Retinal pigment epithelial cell (primary cell): ENCODE data around the gene ANXA9.

Experiments
- DNase-seq: peaks from one replicate; pipeline ENCODE4 v3.0.0-alpha.2; 2010; ENCODE audit warnings: low read depth
- H3K4me3 ChIP-seq: 2 replicates; pipeline ENCODE4 v1.5.1; 2011; ENCODE audit warnings: mild to moderate bottlenecking, low read length, control low read depth, moderate library complexity
- TF ChIP-seq, protein P1 (sequence below): conservative IDR thresholded peaks from 2 replicates; pipeline ENCODE4 v1.5.1; 2011; ENCODE audit warnings: low read depth, low read length, control low read depth, inconsistent platforms

The ANXA9 gene

DNA sequence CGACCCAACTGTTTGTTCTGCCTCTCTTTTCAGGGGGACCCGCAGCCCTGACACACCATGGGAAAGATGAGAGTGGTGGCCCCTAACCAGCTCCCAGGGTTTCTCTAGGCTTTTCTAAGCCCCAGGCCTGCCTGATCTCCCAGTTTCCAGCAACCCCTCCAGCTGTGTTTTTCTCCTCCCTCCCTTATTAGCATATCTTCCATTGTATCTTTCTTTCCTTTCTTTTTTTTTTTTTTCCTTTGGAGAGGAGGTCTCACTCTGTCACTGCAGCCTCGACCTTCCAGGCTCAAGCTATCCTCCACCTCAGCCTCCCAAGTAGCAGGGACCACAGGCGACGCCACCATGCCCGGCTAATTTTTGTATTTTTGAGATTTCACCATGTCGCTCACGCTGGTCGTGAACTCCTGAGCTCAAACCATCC, 5.7 kb upstream of the ANXA9 start:
- no peak for DNase-seq
- H3K4me3 ChIP-seq: no peak overlapping the region
- TF ChIP-seq, protein P1, sequence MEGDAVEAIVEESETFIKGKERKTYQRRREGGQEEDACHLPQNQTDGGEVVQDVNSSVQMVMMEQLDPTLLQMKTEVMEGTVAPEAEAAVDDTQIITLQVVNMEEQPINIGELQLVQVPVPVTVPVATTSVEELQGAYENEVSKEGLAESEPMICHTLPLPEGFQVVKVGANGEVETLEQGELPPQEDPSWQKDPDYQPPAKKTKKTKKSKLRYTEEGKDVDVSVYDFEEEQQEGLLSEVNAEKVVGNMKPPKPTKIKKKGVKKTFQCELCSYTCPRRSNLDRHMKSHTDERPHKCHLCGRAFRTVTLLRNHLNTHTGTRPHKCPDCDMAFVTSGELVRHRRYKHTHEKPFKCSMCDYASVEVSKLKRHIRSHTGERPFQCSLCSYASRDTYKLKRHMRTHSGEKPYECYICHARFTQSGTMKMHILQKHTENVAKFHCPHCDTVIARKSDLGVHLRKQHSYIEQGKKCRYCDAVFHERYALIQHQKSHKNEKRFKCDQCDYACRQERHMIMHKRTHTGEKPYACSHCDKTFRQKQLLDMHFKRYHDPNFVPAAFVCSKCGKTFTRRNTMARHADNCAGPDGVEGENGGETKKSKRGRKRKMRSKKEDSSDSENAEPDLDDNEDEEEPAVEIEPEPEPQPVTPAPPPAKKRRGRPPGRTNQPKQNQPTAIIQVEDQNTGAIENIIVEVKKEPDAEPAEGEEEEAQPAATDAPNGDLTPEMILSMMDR: no peak

DNA sequence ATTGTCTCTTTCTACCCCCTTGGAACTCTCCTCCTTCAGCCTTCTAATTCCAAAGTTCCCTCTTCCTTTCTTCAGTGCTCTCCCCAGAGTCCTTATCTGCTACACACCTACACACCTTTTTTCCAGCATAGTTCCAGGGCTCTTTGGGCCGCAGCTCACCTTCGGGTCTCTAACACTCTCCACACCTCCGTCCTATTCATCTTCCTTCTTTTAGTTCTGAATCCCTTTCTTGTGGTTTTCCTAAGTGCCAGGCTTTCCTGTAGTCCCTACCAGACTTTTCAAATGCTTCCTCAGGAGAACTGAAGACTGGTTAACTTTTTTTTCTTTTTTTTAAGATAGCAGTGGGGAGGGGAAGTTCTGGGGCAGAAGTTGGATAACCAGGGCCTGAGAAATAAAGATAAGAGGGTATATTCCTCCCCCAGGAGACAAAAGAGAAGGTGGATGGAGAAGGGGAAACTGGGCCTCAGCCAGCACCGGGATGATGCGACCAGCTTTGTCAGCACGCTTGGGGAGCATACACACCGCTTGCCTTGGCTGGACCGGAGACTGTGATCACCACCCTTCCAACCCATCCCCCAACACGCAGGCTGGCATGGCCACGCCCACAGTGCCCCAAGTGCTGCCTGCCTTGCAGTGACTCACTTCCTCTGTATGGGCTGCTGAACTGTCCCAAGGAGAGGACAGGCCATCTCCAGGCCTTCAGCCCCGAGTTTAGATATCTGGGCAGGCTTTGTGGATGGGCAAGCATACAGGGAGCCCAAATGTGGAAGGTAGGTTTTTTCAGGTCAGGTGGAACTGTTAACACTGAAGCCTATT, 5.0 kb upstream of the ANXA9 start:
- H3K4me3 ChIP-seq: no peak overlapping the region
- DNase-seq: no peak
- TF ChIP-seq, protein P1: no peak

DNA sequence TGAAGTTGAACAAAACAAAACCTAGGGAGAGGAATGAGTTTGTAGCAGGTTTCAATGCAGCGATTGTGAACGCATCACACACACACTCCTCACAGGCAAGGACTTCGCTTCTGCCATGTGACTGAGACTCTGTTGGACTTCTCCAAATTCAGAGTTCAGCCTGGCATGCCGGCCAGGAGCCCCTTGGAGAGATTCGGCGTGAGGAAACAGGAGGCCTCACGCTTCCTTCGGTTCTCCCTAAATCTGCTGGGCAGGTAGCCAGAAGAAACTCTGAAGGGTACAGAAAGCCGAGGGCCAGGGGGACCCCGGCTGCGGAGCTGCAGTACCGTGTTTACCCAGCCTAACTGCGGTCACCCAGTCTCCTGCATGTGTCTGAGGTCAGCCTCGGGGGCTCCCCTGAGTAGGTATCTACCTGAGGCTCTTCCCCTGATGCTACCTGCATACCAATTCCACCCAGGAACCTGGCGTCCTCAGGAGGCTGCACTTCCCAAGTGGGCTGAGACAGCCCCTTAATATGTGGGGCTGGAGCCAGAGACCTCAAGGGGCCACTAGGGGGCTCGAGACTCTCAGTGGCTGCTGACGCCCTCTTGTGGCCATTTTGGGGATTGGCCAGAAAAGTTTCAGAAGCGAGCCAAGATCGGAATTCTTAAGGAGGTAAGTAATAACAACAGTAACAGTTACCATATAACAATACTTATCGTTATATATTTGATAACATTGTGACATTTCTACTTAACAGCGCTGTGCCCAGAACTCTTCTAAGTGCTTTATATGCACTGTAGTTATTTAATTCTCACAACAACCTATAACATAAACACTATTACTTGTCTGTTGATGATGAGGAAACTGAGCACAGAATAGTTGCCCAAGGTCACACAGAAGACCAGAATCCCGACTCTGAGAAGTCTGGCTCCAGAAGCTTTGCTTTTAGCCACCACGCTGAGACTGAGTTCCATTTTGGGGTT, 2.7 kb upstream of the ANXA9 start:
- no peak for DNase-seq
- peak overlapping the region; percentile 38 for H3K4me3 ChIP-seq
- TF ChIP-seq, protein P1: peak; percentile 100

DNA sequence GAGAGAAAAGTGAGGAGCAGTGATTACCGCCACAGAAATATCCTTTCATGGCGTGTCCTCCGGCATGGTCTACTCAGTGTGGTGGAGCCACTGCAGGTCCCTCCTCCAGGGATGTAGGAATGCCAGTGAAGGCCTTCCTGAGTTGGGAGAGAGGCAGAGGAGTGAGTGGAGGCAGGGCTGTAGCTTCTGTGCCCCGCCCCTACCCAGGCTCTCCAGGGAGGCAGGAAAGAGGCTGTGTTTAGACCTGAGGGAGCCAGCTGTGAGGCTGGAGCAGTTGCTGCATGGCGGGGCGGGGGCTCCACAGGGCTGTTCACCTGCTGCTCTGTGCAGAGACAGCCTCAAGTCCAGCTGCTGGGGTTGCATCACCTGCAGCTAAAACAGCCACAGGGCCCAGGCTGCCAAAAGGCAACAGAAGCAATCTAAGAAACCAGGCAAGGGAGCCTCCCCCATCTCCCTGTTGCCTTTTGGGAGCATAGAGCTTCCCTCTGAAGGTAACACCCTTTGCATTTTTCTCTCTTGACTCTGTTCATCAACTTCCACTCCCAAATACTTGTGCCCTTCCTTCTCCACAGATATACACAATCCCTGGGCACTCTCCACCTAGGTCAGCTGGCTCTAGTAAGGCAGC, 801 bp upstream of the ANXA9 start:
- TF ChIP-seq, protein P1: no peak
- no peak for DNase-seq
- no peak overlapping the region for H3K4me3 ChIP-seq

DNA sequence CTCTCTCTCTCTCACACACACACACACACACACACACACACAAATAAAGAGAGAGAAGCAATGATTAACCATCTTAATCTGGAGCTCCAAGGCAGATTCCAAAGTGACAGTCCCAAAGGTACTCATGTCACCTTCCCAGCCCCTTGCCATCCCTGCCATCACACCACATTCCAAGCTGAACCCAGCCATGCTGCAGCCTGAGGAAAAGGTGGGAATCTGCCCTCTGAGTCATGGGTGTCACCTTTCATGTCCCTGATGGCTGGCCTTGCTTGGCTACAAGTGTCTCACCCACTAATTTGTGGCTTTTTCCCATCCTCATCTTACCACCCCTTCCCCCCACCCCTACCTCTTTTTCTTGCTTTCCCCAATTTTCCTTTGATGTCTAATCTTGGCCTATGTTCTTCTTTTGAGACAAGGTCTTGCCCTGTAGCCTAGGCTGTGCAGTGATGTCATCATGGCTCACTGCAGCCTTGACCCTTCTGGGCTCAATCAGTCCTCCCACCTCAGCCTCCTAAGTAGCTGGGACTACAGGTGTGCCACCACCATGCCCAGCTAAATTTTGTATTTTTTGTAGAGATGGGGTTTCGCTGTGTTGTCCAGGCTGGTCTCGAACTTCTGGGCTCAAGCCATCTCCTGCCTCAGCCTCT, 3.2 kb downstream of the ANXA9 start:
- no peak overlapping the region for H3K4me3 ChIP-seq
- DNase-seq: no peak
- TF ChIP-seq, protein P1: no peak

DNA sequence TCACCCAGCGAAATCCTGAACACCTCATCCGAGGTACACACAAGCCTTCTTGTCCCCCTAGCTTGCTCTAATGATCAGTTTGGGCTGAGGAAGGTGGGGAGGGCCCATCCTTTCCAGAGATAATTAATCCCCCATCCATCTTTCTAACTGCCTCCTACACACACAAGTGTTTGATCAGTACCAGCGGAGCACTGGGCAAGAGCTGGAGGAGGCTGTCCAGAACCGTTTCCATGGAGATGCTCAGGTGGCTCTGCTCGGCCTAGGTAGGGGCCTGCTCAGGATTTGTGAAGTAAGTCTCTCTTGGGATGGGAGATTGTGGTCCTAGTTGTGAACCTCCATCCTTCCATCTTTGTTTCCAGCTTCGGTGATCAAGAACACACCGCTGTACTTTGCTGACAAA, 5.8 kb downstream of the ANXA9 start:
- TF ChIP-seq, protein P1: no peak
- DNase-seq: no peak
- H3K4me3 ChIP-seq: no peak overlapping the region
